ENCODE data around the gene NCBP2L.

Gene NCBP2L

DNA sequence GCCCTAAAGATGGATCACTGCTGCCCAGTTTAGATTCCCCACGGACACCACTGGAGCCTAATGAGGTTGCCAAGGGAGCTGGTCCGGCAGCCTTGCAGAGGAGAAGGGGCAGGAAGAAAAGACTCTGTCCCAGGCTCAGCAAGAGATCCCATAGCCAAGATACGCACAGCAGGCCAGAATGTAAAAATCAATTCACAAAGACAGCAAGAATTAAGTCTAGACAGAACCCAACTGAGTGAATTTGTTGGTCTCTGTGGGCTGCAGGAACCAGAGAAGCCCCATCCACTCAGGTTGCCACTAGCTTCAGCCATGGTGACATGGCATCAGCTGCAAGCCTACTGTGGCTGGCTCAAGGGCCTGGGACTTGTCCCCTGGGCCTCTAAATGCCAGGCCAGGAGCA, 24.8 kb upstream of the NCBP2L start:
- DNase-seq (ENCODE audit: low read depth): no peak

DNA sequence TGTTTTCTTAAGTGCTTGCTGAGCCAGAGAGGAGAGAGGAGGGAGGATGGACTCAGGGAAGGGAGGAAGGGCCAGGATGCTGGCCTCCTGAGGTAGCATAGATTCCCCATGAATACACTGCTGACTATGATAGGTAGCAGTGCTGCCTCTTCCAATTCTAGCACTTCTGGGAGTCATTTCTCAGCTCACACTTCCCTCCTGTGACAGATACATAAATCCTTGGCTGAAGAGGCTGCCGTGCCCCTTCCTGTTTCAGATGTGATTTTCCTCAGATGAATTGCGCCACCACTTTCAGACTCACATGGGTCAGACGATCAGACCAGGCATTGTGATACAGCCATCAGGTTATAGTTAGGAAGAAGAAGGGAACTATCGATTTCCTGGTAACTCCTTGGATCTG, 24.3 kb upstream of the NCBP2L start:
- no peak for DNase-seq (ENCODE audit: low read depth)

DNA sequence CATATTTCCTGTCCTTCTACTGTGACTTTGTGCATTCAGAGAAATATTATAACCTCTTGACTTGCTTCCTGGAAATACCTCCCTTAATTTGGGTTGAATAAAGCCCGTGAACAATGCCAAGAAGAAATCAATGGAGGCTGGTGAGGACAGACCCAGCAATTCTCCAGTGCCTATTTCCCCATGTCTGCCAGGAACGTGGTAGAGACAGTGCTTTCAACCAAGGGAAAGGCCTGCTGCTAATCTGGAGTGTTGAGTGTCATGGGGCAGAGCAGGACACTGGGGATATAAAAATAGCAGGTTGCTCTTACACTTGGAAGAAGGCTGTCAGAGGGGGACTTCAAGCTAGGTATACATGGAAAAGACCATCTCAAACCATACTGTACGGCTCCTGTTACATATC, 21.8 kb upstream of the NCBP2L start:
- DNase-seq (ENCODE audit: low read depth): no peak

DNA sequence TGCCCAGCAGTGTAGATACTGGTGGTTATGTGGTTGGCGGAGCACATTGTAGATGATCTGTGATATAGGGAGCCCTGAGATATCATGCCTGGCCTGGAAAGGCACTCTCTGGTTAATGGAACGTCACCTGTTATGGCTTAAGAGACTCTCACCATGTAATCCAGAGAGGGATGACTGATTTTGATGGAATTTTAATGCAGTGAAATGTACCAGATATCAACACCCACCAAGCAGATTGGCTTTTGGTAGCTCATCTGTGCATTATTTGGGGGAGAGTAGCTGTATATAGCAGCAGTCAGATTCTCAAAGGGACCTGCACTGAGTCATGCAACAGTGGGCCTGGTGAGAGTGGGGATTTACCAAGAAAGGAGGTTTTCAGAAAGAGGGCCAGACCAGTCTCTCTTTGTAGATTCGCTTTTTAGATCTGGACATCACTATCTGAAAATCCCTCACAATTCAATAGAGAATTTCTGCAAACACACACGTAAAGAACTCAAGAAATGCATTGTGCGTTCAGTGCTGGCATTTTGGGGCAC, 19.2 kb upstream of the NCBP2L start:
- DNase-seq (ENCODE audit: low read depth): no peak

DNA sequence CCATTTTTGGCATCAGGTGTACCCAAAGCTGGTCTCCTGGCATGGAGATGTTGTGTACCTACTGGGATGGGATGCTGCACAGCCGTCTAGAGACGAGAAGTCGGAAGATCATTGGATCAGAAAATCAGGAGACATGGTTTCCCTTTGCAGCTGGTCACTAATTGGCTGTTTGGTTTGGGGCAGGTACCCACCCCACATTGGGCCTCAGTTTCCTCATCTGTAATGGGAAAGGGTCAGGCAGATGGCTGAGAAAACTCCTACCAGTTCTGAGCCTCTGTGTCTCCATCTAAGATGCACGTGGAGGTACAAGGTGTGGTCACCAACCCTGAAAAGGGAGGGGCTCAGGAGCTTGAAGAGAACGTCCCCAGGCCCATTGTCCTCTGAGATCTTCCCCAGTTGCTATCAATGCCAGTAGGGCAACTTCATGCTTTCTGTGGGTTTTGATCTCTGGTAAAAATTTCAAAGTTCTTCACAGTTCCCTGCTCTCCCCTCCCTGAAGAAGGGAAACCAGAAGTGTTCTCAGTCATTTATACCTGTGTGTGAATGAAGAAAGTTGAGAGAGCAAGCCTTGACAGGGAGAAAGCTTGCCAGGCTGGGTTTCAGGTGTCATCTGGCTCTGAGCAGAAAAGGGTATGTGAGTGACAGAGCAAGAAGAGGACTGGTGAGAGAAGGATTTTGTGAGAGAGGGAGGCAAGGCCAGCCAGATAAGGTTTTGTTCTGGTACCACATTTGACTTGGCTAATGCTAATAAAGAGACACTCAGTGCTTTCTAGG, 17.0 kb upstream of the NCBP2L start:
- no peak for DNase-seq (ENCODE audit: low read depth)

DNA sequence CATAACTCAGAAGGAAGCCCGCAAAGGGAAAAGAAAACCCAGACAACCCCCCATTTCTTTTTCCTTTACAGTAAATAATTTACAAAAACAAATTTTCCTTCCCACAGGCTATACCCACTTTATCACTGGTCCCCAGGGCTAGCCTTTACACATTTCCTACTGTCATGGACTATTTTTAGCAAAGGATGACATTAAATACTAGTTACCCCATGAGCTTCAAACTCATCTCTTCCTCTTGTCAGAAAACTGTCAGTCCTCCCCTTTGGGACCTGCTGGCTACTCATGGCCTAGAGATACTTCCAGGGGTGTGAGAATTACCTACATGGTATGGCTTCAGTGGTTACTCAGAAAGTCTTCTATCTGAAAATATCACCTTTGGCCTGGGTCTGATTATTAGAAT, 13.9 kb upstream of the NCBP2L start:
- no peak for DNase-seq (ENCODE audit: low read depth)

DNA sequence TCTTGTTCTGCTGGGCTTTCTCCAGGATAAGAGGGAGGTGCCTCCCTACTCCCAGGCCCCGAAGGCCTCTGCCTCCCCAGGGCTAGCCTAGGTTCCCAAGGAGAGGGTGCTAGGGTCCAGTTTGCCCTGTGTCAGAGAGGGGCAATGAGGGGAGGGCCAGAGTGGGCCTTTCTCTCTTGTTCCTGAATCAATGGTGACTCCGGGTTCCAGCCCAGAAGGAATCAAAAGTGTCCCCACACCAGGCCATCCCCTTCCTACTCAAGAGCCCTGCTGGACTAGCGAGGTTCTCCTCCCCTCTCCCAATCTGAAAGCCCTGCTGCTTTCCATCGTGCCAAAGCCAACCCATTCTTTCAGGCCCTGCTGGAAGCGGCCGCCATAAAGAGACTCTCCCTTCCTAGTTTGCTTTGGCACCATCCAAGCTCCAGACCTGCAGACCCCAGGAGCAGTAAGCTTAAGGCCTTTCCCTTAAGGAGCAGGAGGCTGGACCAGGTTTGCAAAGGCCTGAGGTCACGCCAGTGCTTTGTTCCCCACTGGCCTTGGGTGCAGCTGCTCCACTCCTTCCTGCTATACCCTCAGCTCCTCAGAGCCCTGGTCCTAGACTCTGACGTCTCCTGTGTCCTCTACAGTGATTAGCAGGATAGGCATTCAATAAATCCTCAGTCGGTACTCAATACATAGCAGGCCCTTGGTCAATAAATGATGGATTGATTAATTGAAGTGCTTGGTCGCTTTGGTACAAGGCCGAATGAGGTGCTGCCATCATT, 12.5 kb upstream of the NCBP2L start:
- DNase-seq (ENCODE audit: low read depth): no peak

DNA sequence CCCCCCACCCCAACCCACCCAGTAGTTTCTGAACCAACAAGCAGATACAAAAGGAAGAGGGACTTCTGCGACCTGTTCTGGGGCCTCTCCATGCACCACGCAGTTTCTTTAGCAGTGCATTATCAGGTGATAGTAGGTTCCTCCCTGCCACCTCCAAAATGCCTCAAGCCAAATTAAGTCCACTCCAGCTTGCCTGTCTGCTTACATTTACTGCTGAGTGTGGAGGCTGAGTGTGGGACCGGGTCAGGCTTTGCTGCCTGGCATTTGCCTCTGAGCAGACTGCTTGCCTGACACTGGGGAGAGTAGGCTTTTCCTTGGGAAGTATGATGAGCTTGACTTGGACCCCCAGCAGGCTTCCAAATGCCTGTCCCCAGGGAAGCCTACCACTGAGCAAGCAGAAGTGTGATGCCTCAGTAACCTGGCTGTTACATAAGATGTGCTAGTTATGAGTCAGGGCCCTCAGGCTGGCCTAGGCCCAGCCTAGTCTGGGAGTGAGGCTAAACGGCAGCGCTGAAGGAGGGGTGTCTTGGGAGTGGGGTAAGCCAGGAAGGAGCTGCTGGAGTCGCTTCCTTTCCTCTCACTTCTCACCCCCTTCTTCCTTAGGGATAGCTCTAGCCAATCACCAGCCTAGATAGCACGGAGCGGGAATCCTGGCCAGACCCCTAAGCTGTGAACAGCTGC, 10.9 kb upstream of the NCBP2L start:
- no peak for DNase-seq (ENCODE audit: low read depth)

DNA sequence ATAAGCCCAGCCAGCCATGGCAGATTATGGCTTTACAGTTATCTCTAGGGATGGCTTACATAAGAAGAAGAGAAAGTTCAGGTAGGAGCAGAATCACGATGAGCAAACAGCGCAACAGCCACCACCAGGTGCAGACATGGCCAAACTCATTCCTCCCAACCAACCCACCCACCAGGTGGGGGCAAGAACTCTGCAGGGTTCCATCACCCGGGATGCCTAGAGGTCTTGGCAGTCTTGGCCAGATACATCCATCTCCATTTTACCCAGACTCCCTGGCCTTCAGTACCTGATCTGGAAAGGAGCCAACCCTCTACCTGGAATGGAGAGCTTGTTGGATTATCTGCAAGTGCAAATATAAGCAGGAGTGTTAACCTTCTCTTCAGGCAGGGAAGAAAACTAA, 9.5 kb upstream of the NCBP2L start:
- DNase-seq (ENCODE audit: low read depth): no peak

DNA sequence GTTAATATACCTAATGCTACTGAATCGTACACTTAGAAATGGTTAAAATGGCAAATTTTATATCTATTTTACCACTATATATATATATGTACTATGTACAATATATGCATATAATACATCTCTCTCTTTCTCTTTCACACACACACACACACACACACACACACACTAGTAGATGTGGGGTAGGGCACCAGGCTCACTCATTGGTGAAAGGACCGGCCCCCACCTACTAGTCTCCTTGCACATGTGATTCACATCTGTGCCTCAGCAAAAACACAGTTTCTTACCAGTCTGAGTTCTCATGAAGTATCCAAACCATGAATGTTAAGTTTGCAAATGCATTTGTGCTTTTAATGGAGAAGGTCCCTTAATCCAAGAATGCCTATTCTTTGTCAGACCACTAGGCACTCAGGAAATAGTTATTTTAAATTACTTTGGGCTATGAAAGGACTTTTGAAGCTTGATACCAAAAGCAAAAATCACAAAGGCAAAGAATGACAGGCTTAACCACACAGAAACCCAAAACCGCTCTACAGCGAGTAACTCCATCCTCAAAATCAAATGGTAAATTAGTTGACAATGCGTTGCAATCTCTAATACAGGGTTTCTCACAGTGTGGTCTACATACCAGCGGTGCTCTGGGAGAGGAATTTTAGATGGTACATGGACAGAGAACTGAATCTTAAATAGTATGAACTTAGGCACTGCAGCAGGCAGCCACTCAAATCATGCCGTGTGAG, 7.8 kb upstream of the NCBP2L start:
- DNase-seq (ENCODE audit: low read depth): no peak

DNA sequence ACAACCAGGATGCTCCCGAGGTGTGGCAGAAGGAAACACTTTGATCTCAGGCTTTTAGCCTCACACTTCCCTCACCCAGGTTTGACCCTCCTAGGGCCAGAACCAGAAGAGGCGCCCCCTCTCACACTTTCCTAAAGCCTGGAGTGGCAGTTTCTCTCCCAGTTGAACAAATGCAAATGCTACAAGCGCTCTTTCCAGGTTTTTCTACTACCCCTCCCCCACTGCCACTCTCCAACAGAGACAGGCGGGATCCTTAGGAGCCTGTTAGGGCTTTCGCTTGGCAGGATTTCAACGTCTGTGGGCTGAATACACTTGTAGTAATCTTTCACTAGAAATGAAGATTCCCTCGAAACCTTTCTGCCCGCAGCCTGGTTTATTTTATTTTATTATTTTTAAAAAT, 4.3 kb upstream of the NCBP2L start:
- DNase-seq (ENCODE audit: low read depth): no peak

DNA sequence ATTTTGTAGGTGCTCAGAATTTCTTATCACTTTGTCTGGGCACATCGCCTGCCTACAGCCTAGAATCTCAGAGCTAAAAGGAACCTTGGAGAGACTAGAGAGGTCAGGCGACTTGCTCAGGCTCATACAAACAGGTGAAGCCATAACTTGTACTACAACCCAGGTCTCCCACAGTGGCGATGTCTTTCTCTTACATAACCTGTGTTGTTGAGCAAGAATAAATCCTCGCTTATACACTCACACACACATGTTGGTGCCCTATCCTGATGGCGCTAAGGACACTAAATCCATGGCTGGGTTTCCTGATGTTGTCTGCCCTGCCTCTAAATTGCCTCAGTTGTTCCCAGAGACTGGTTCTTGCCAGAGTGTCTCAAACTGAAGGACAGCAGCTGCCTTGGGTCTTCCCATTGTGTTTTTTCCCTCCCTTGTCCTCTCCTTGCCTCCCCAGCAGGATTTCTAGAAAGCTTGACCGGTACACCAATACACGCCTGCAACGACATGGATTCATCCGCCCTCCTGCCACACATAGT, 3.6 kb upstream of the NCBP2L start:
- no peak for DNase-seq (ENCODE audit: low read depth)

DNA sequence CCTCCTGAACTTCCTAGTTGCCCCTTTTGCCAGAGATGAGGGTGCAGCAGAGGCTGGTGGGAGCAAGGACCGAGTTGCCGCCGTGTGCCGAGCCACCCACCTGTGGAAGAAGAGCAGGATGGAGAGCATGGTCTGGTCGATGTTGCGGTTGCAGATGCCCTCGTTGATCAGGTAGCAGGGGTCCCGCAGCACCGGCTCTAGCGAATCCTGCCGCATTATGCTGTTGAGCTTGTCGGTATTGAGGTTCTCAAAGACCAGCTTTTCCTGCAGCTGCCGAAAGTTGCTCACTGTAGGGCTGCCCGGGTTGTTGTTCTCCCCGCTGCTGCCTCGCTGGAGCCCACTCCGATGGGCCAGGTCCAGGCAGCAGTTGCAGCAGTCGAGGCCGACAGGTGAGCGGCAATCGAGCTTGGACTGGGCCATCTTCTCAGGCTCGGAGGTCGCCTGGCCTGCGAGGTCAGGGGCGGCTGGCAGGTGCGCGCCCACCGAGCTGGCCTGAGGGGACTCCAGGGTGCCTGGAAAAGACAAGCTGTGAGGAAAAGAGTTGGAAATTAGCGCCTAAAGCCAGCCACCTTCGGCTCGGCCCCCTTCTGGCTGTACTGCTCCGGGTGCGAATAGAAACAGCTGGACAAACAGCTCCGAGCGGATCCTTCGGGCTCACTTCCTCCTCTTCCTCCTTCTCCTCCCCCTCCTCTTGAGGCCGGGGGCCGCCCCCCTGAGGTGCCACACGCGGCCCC, 2.4 kb upstream of the NCBP2L start:
- DNase-seq (ENCODE audit: low read depth): no peak

DNA sequence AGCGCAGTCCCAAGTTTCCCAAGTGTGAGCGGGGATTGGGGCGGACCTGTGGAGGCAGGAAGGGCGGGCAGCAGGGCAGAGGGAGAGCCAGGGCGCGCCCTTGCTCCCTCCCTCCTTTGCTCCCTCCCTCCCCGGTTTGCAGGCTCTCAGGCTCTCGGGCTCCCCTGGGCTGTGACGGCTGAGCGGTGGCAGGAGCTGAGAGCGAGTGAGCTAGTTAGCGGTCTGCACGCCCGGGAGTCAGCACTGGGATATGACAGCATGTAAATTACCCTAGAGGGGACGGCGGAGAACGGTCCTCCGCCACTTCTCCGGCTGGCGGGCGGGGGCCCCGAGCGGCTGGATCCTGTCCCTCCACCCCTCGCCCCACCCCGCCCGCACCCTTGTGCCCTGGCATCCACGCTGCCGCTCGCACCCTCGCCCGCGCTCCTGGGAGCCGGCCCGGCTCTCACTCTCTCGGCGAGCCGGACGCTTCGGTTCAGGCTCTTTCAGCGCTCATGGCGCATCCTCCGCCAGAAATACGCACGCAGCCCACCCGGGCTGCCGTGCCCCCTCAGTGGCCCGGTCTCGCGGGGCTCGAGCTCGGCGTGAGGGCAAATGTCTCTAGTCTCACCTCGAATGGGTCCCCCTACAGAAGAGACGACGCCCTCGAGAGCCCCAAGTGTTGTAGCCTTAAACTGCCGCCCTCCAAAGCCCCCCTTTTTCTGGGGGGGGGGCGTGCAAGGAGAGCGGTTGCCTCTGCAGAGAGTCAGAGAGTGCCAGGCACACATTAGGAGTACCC, 1.6 kb upstream of the NCBP2L start, which contains the start of gene TSC22D3:
Gene TSC22D3, minus strand, starts transcription at position 54 of the 778 bp plus-strand sequence. CDS start 368 bp downstream, outside the sequence.
- DNase-seq (ENCODE audit: low read depth): peak; percentile 24

DNA sequence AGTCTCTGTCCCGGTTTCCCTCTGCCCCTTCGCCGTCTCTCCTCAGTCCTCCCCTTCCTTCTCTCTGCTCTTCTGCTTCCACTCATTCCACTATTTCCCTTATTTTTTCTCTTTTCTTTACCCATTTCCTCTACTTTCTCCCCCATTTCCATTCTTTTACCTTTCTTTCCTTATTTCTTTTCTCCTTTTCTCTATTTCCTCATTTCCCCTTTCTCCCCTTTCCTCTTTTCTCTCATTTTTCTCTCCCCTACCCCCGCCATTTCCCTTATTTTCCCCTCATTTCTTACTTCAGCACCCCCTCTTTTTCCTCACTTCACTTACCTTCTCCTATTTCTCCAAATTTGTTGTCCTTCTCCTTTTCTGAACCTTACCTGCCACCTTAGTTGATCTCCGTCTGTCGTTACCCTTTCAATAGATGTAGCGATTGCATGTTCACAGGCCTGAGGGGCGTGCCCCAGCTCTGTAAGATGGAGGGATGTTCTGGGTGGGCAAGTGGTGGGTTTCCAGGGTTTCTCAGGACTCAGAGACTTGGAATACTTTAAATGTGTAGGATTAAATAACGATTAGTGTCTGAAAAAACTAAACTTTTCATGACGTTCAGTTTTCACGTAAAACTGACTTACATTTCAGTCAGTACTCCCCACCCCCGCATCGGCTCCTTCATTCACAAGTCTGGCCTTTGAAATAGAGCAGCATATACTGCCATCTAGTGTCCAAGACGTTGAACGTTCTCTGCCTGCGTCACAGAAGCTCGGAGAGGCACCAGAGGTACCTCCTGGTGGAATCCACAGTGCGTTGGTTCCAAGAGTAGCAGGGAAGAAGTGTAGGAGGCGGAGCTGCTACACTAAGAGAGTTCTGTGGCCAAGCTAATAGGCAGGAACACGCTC, 641 bp upstream of the NCBP2L start:
- peak; percentile 68 for DNase-seq (ENCODE audit: low read depth)

DNA sequence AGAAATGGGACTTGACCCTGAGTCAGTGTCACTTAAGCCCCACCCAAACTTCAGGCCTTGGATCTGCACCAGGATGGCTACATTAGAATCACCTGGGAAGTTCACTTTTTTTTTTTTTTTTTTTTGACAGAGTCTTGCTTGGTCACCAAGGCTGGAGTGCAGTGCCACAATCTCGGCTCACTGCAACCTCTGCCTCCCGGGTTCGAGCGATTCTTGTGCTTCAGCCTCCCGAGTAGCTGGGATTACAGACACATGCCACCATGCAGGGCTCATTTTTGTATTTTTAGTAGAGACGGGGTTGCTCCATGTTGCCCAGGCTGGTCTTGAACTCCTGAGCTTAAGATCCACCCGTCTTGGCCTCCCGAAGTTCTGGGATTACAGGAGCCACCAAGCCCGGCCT, 3.0 kb downstream of the NCBP2L start:
- DNase-seq (ENCODE audit: low read depth): no peak

DNA sequence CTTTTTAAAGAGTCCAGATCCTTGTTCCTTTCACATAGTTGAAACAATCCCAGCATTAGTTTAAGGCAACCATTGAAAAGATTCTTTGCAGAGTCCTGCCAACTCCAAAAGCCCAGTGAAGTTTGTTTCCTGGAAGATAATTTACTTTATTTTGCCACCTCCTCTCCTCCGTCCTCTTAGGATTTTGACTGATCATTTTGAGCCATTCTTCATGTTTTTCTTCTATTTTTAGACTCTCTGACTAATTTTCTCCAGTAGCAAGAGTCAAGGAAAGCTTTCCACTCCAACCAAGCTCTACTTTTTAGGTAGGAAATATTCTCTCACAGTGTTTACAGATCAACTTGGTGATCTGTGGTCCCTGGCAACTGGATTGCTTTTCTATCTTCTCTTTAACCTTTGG, 10.3 kb downstream of the NCBP2L start:
- DNase-seq (ENCODE audit: low read depth): no peak

DNA sequence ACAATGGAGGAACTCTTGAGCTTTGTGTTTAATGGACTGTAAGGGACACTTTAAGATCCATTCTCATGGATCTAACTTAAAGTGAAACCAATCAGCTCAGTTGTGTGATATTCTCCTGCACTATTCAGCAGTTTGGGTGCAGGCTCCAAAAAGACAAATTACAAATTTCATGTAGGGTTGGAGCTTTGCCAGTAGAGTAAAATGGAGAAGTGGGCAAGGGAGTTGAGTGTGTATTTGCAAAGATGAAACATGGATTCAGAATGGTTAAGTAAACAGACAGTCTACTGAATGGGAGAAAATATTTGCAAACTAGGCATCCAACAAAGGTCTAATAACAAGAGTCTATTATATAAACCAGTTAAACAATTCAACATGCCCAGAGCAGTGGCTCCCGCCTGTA, 26.9 kb downstream of the NCBP2L start:
- DNase-seq (ENCODE audit: low read depth): no peak

DNA sequence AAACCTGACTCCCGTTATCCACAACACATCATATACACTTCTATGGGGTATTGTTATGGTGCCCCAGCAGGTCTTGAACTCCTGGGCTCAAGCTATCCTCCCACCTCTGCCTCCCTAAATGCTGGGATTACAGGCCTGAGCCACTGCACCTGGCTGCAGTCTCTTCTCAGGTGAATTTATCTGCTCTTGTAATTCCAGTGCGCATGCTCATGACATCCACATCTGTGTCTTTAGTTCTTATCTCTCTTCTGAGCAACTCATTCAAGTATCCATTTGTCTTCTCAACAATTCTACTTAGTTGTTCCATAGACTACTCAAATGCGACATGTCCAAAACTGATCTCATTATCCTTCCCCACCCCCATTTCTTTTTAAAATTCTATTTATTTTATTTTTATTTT, 27.6 kb downstream of the NCBP2L start:
- DNase-seq (ENCODE audit: low read depth): no peak

All from stimulated activated CD8-positive, alpha-beta memory T cell treated with anti-CD3 and anti-CD28 coated beads, Interleukin-4, amount 100 ng/mL, for 24 hours (primary cell).